Memory B cell (primary cell): ENCODE results near the gene TMEM186.
"Not testable (repeated sequence)": the region's sequence is repeated elsewhere in the genome, so short reads cannot be mapped to it uniquely, and the experiment has no call there.

Experiments used
- ATAC-seq: fragments of 150-1000 bp; cut with Tn5 transposase; 2 replicates; pipeline ENCODE4 v1.10.0; 2021; ENCODE audit warnings: low read depth, mild to moderate bottlenecking, moderate library complexity
- DNase-seq, 2 donors: peaks; one replicate each; pipeline ENCODE4 v3.0.0; 2022; ENCODE audit warnings: low spot score in 2 of 2
- H3K27ac Mint-ChIP-seq: one replicate; pipeline ENCODE4 v1.8.0; 2022; ENCODE audit warnings: mild to moderate bottlenecking, moderate library complexity, mixed read lengths
- H3K27me3 Mint-ChIP-seq: one replicate; pipeline ENCODE4 v1.8.0; 2022; ENCODE audit warnings: mixed read lengths
- H3K36me3 Mint-ChIP-seq: one replicate; pipeline ENCODE4 v1.8.0; 2022; ENCODE audit warnings: mild to moderate bottlenecking, mixed read lengths
- H3K4me1 Mint-ChIP-seq: one replicate; pipeline ENCODE4 v1.8.0; 2022; ENCODE audit warnings: mixed read lengths
- H3K4me3 Mint-ChIP-seq: one replicate; pipeline ENCODE4 v1.8.0; 2022; ENCODE audit warnings: mild to moderate bottlenecking, moderate library complexity, mixed read lengths
- H3K9me3 Mint-ChIP-seq: one replicate; pipeline ENCODE4 v1.8.0; 2022; ENCODE audit warnings: mixed read lengths

Gene TMEM186, protein sequence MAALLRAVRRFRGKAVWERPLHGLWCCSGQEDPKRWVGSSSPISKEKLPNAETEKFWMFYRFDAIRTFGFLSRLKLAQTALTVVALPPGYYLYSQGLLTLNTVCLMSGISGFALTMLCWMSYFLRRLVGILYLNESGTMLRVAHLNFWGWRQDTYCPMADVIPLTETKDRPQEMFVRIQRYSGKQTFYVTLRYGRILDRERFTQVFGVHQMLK

GRCh38 chr16:8797364-8798173, at the start of gene TMEM186, which contains the start of gene PMM2:
Gene TMEM186, minus strand, starts transcription at chr16:8797639. Its CDS starts 25 bp downstream, at chr16:8797614.
Gene PMM2, plus strand, starts transcription at chr16:8797839. Its CDS starts 44 bp downstream, at chr16:8797883.
- H3K27ac Mint-ChIP-seq, result peak within 1 kb of the TSS; percentile 95
- no peaks in the 10 kb centered on the region for H3K9me3 Mint-ChIP-seq
- peak within 1 kb of the TSS; percentile 89 for H3K4me3 Mint-ChIP-seq
- H3K36me3 Mint-ChIP-seq, result peaks cover 6% of the 10 kb centered on the region
- DNase-seq (peak; percentile 80 to 86), ATAC-seq (peak; percentile 94)
- H3K4me1 Mint-ChIP-seq, result peaks cover 16% of the 10 kb centered on the region
- no peaks in the 10 kb centered on the region for H3K27me3 Mint-ChIP-seq

DNA sequence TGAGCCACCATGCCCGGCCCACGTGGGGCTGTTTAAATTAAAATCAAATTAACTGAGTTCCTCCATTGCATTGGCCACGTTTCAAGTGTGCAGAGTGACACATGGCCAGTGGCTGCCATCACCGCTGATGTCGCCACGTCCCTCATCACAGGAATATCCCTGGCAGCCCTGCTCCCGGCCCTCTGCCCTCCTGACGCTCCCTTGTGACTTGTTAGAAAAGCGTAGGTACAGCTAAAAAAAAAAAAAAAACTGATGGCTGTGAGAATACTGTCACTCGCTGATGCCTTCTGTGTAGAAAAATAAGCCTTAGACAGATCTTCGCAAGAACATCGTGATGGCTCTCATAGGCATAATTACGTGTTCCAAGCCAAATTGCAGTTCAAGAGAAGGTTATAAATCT, 49.7 kb upstream of the TMEM186 start:
- Mint-ChIP-seq H3K4me3 (no peak overlapping the region), H3K4me1 (peaks cover 22% of the 10 kb centered on the region), H3K9me3 (no peaks in the 10 kb centered on the region), H3K27ac (no peak overlapping the region), H3K27me3 (no peaks in the 10 kb centered on the region), H3K36me3 (peaks cover 15% of the 10 kb centered on the region)
- ATAC-seq (no peak), DNase-seq (no peak)

- no peak overlapping the region for H3K4me3 Mint-ChIP-seq
- H3K36me3 Mint-ChIP-seq, result peaks cover 15% of the 10 kb centered on the region
- H3K27me3 Mint-ChIP-seq, result no peaks in the 10 kb centered on the region
- ATAC-seq (no peak), DNase-seq (no peak)
- no peak overlapping the region for H3K27ac Mint-ChIP-seq
- no peaks in the 10 kb centered on the region for H3K9me3 Mint-ChIP-seq
- H3K4me1 Mint-ChIP-seq, result peaks cover 22% of the 10 kb centered on the region
These were observed 49.0 kb upstream of the TMEM186 start for GRCh38 chr16:8846401-8846932.

DNA sequence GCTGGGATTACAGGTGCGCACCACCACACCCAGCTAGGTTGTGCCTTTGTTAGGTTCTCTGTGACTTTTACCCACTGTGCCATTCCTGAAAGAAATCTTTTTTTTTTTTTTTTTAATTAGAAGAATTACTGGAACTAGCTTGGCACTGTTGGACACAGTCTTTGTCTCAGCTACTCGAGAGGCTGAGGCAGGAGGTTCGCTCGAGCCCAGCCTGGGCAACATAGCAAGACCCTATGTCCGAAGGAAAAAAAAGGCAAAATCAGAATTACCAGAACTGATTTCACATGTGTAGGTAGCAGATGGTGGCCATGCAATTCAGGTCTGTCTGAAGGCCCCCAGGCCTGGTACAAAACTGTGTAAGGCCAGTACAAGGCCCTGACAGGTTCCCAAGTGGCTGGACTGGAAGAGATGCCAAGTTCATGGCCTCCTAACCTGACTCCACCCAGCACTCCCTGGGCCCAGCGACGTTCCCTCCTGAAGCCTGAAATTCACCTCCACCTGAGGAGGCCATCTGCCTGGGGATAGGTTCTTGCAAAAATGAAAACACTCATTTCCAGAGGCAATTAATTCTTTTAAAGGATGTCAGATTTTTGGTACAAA, 48.4 kb upstream of the TMEM186 start:
- no peaks in the 10 kb centered on the region for H3K27me3 Mint-ChIP-seq
- H3K4me1 Mint-ChIP-seq, result peaks cover 22% of the 10 kb centered on the region
- H3K27ac Mint-ChIP-seq, result no peak overlapping the region
- H3K36me3 Mint-ChIP-seq, result peaks cover 15% of the 10 kb centered on the region
- ATAC-seq, result no peak
- no peaks in the 10 kb centered on the region for H3K9me3 Mint-ChIP-seq
- no peak for DNase-seq
- no peak overlapping the region for H3K4me3 Mint-ChIP-seq

DNA sequence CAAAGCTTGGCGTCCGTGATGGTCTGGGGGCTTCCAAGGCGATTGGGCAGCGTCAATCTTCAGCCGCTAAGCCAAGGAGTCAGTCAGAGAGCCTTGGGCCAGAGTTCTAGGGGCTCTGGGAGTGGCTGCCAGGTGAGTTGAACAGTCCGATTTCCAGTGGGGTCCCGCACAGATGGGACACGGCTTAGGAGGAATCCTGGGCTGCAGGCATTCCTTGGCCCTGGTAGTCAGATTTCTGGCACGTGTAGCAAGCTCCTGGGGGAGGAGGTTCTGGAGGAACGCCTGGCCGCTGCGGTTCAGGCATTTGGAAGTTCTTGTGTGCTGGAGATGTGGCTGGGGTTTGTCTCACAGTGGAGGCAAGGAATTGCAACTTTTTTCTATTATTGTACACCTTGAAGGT, 45.9 kb upstream of the TMEM186 start:
- DNase-seq, H3K4me3 Mint-ChIP-seq, ATAC-seq, H3K36me3 Mint-ChIP-seq, H3K27me3 Mint-ChIP-seq, H3K27ac Mint-ChIP-seq, H3K4me1 Mint-ChIP-seq, H3K9me3 Mint-ChIP-seq: not testable (repeated sequence)

GRCh38 chr16:8842016-8842415, 44.6 kb upstream of the TMEM186 start:
- H3K36me3 Mint-ChIP-seq, DNase-seq, H3K4me3 Mint-ChIP-seq, ATAC-seq, H3K9me3 Mint-ChIP-seq, H3K4me1 Mint-ChIP-seq, H3K27me3 Mint-ChIP-seq: not testable (repeated sequence)
- H3K27ac Mint-ChIP-seq, result peak overlapping the region; percentile 21

GRCh38 chr16:8837594-8837993, 40.2 kb upstream of the TMEM186 start:
- H3K4me3 Mint-ChIP-seq, ATAC-seq, H3K27ac Mint-ChIP-seq, H3K36me3 Mint-ChIP-seq, H3K27me3 Mint-ChIP-seq, DNase-seq, H3K9me3 Mint-ChIP-seq: not testable (repeated sequence)
- H3K4me1 Mint-ChIP-seq, result peaks cover 10% of the 10 kb centered on the region

- H3K27ac Mint-ChIP-seq, ATAC-seq, H3K36me3 Mint-ChIP-seq, DNase-seq, H3K27me3 Mint-ChIP-seq, H3K4me3 Mint-ChIP-seq, H3K9me3 Mint-ChIP-seq: not testable (repeated sequence)
- peaks cover 10% of the 10 kb centered on the region for H3K4me1 Mint-ChIP-seq
These were observed 39.4 kb upstream of the TMEM186 start for GRCh38 chr16:8836797-8837196.

DNA sequence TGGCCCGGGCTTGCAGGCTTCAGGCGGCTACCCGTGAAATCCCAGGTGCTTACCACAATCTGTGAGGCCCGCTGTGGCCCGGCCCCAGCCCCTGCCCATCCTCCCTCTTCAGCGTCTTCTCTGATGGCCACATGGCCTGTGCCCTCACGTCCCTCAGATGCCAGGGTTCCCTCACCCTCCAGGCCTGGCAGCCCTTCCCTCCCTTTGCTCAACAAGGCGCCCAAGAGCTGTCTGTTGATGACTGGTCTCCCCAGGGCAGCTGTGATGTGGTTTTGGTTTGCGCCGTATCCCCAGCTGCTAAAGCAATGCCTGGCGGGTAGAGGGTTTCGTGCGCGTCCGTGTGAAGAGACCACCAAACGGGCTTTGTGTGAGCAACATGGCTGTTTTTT, 35.3 kb upstream of the TMEM186 start:
- peaks cover 17% of the 10 kb centered on the region for H3K4me1 Mint-ChIP-seq
- H3K4me3 Mint-ChIP-seq, result no peak overlapping the region
- H3K9me3 Mint-ChIP-seq, result no peaks in the 10 kb centered on the region
- H3K36me3 Mint-ChIP-seq, result peaks cover 11% of the 10 kb centered on the region
- ATAC-seq (no peak), DNase-seq (no peak)
- H3K27me3 Mint-ChIP-seq, result no peaks in the 10 kb centered on the region
- H3K27ac Mint-ChIP-seq, result no peak overlapping the region

- peak overlapping the region; percentile 62 for H3K27ac Mint-ChIP-seq
- H3K9me3 Mint-ChIP-seq, result no peaks in the 10 kb centered on the region
- H3K36me3 Mint-ChIP-seq, result peaks cover 11% of the 10 kb centered on the region
- peak; percentile 42 for ATAC-seq
- H3K4me3 Mint-ChIP-seq, result peak overlapping the region; percentile 82
- peaks cover 17% of the 10 kb centered on the region for H3K4me1 Mint-ChIP-seq
- H3K27me3 Mint-ChIP-seq, result no peaks in the 10 kb centered on the region
- DNase-seq, result no peak
These were observed 34.7 kb upstream of the TMEM186 start for GRCh38 chr16:8831871-8832716.

- peaks cover 17% of the 10 kb centered on the region for H3K4me1 Mint-ChIP-seq
- H3K27ac Mint-ChIP-seq, result no peak overlapping the region
- DNase-seq, result no peak
- H3K9me3 Mint-ChIP-seq, result no peaks in the 10 kb centered on the region
- no peak for ATAC-seq
- H3K27me3 Mint-ChIP-seq, result no peaks in the 10 kb centered on the region
- peaks cover 11% of the 10 kb centered on the region for H3K36me3 Mint-ChIP-seq
- no peak overlapping the region for H3K4me3 Mint-ChIP-seq
These were observed 34.0 kb upstream of the TMEM186 start for GRCh38 chr16:8831450-8831849.

GRCh38 chr16:8828541-8829165, 31.2 kb upstream of the TMEM186 start:
- Mint-ChIP-seq H3K4me1 (peaks cover 14% of the 10 kb centered on the region), H3K36me3 (peaks cover 11% of the 10 kb centered on the region), H3K9me3 (no peaks in the 10 kb centered on the region), H3K4me3 (no peak overlapping the region), H3K27me3 (no peaks in the 10 kb centered on the region), H3K27ac (no peak overlapping the region)
- DNase-seq, result no peak
- ATAC-seq, result no peak

DNA sequence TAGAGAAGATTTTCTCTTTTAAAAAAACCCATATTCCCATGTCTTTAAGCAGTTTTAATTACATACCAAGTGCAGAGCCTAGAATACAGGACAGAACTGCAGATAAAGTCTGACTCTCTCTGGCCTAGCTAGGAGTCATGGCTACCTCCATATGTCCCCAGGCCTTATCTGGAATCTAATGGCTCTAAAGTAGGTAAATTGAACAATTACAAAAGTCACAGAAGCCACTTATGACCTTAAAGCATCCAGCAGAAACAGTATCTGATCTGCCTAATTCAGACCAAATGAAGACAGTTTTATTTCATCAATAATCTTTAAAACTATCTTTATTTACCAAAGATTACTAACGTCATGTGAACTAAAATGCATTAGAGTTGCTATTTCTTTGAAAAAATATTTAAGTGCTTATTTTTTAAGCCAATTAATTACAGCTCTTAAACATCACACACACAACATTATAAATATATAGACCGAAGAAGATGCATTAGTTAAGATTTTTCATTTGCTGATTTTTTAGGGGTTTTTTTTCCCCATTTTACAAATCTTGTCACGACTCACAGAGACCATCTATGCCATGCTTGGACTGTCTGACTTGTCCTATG, 28.9 kb upstream of the TMEM186 start:
- ATAC-seq, result no peak
- no peak for DNase-seq
- Mint-ChIP-seq H3K9me3 (no peaks in the 10 kb centered on the region), H3K27me3 (no peaks in the 10 kb centered on the region), H3K27ac (no peak overlapping the region), H3K4me1 (peaks cover 11% of the 10 kb centered on the region), H3K4me3 (no peak overlapping the region), H3K36me3 (peaks cover 9% of the 10 kb centered on the region)
